GDM1 (cell line): ENCODE results near the gene MEF2D.

Experiments used
- DNase-seq: peaks from one replicate; lab custom pipeline; 2025; lab: John Stamatoyannopoulos, UW

Gene MEF2D

GRCh38 chr1:156487862-156488261, 12.7 kb downstream of the MEF2D start:
- no peak for DNase-seq

- no peak for DNase-seq
Observed at GRCh38 chr1:156486421-156487344, 13.9 kb downstream of the MEF2D start.

- DNase-seq = no peak
Observed at GRCh38 chr1:156485984-156486383, 14.6 kb downstream of the MEF2D start.

GRCh38 chr1:156484480-156485058, 16.0 kb downstream of the MEF2D start:
- no peak for DNase-seq

- no peak for DNase-seq
Observed at GRCh38 chr1:156483397-156483796, 17.2 kb downstream of the MEF2D start.

GRCh38 chr1:156482276-156482675, 18.3 kb downstream of the MEF2D start:
- no peak for DNase-seq

GRCh38 chr1:156481527-156481926, 19.0 kb downstream of the MEF2D start:
- DNase-seq = no peak

GRCh38 chr1:156480411-156481192, 20.0 kb downstream of the MEF2D start:
- peak; percentile 10 for DNase-seq

GRCh38 chr1:156480016-156480370, 20.6 kb downstream of the MEF2D start:
- no peak for DNase-seq

- no peak for DNase-seq
Observed at GRCh38 chr1:156479093-156480015, 21.2 kb downstream of the MEF2D start.

GRCh38 chr1:156478250-156478627, 22.3 kb downstream of the MEF2D start:
- DNase-seq = no peak

GRCh38 chr1:156477526-156478249, 22.9 kb downstream of the MEF2D start:
- no peak for DNase-seq

GRCh38 chr1:156476501-156477298, 23.9 kb downstream of the MEF2D start:
- no peak for DNase-seq

- DNase-seq = no peak
Observed at GRCh38 chr1:156475568-156476500, 24.7 kb downstream of the MEF2D start.

- DNase-seq = no peak
Observed at GRCh38 chr1:156474966-156475365, 25.6 kb downstream of the MEF2D start.

- DNase-seq = no peak
Observed at GRCh38 chr1:156471496-156472490, 28.8 kb downstream of the MEF2D start.

GRCh38 chr1:156470473-156470872, 30.1 kb downstream of the MEF2D start:
- DNase-seq = no peak
